ENCODE measurements around the gene CDK6. TPM values are rescaled to one million over a fixed set of nuclear protein-coding genes. Genes with fewer than 3 reads are reported as not detected.

CDK6 gene
- total RNA-seq, 3 donors from 2014 or later (not counting 1 experiment from before 2014, with no cell fraction given) = 41.1 to 46.3 (median 45.1) TPM

- intact Hi-C loops (cut with micrococcal nuclease) = loop anchor here (5.0 kb wide), 1 partner anchor 307 kb away; the partner anchor contains the start of genes PEX1 and RBM48
- peak; percentile 20 to 30 for DNase-seq
- H3K4me3 ChIP-seq (ENCODE audit: low read length) = peak overlapping the region; percentile 55
- Mint-ChIP-seq H3K27me3 (ENCODE audit: low read depth in 2 of 2) (peaks cover 0 to 1% of the 10 kb centered on the region in 2 donors), H3K4me3 (peak overlapping the region; percentile 100), H3K4me1 (peaks cover 55 to 63% of the 10 kb centered on the region in 2 donors), H3K9me3 (no peaks in the 10 kb centered on the region), H3K36me3 (no peaks in the 10 kb centered on the region), H3K27ac (peak overlapping the region; percentile 88 to 94)
- no peaks in the 10 kb centered on the region for H3K36me3 ChIP-seq (ENCODE audit: control insufficient read depth, insufficient read depth, low read length)
- H3K27ac ChIP-seq (ENCODE audit: low read length) = peak overlapping the region; percentile 70
- H3K9me3 ChIP-seq (ENCODE audit: control insufficient read depth, insufficient read depth, low read length) = no peaks in the 10 kb centered on the region
- no peaks in the 10 kb centered on the region for H3K27me3 ChIP-seq (ENCODE audit: control insufficient read depth, insufficient read depth, low read length)
- peaks cover 18% of the 10 kb centered on the region for H3K4me1 ChIP-seq (ENCODE audit: control insufficient read depth, insufficient read depth, low read length)
- under 1% methylated on average over 52 of the region's 53 CpGs for WGBS (ENCODE audit: insufficient coverage)
- no peak for ATAC-seq
- TF ChIP-seq CTCF (IDR thresholded peaks at IDR 0.05) = no peak
These were observed 1.7 kb downstream of the CDK6 start for GRCh38 chr7:92834507-92835260.

GRCh38 chr7:92833766-92834506, 2.4 kb downstream of the CDK6 start:
- H3K27ac Mint-ChIP-seq = peak overlapping the region; percentile 88 to 94
- H3K9me3 ChIP-seq (ENCODE audit: control insufficient read depth, insufficient read depth, low read length) = no peaks in the 10 kb centered on the region
- H3K27me3 ChIP-seq (ENCODE audit: control insufficient read depth, insufficient read depth, low read length) = no peaks in the 10 kb centered on the region
- intact Hi-C loops (cut with micrococcal nuclease) = loop anchor here (1.0 to 5.0 kb wide), 3 partner anchors 143 to 307 kb away; partner anchors contain the start of genes PEX1 and RBM48
- whole genome bisulfite sequencing (ENCODE audit: insufficient coverage) = under 1% methylated on average over 53 of the region's 54 CpGs
- peak overlapping the region; percentile 70 for H3K27ac ChIP-seq (ENCODE audit: low read length)
- H3K4me1 ChIP-seq (ENCODE audit: control insufficient read depth, insufficient read depth, low read length) = peaks cover 18% of the 10 kb centered on the region
- H3K4me1 Mint-ChIP-seq = peaks cover 59 to 67% of the 10 kb centered on the region in 2 donors
- H3K4me3 ChIP-seq (ENCODE audit: low read length) = peak overlapping the region; percentile 55
- no peaks in the 10 kb centered on the region for H3K36me3 Mint-ChIP-seq
- H3K36me3 ChIP-seq (ENCODE audit: control insufficient read depth, insufficient read depth, low read length) = no peaks in the 10 kb centered on the region
- ATAC-seq (peak; percentile 41 to 66 (median 43)), DNase-seq (peak; percentile 64 to 86)
- no peaks in the 10 kb centered on the region for H3K9me3 Mint-ChIP-seq
- no peak for TF ChIP-seq CTCF (IDR thresholded peaks at IDR 0.05)
- H3K27me3 Mint-ChIP-seq (ENCODE audit: low read depth in 2 of 2) = no peaks in the 10 kb centered on the region
- H3K4me3 Mint-ChIP-seq = peak overlapping the region; percentile 100

- Histone ChIP-seq H3K27me3 (ENCODE audit: control insufficient read depth, insufficient read depth, low read length) (no peaks in the 10 kb centered on the region), H3K9me3 (ENCODE audit: control insufficient read depth, insufficient read depth, low read length) (no peaks in the 10 kb centered on the region), H3K4me1 (ENCODE audit: control insufficient read depth, insufficient read depth, low read length) (peaks cover 18% of the 10 kb centered on the region), H3K36me3 (ENCODE audit: control insufficient read depth, insufficient read depth, low read length) (no peaks in the 10 kb centered on the region), H3K27ac (ENCODE audit: low read length) (peak overlapping the region; percentile 70), H3K4me3 (ENCODE audit: low read length) (peak overlapping the region; percentile 55)
- no peaks in the 10 kb centered on the region for H3K27me3 Mint-ChIP-seq (ENCODE audit: low read depth in 2 of 2)
- TF ChIP-seq CTCF (IDR thresholded peaks at IDR 0.05) = peak; percentile 88
- ATAC-seq (peak; percentile 69 to 86 (median 80)), DNase-seq (peak; percentile 83 to 94)
- H3K36me3 Mint-ChIP-seq = no peaks in the 10 kb centered on the region
- H3K27ac Mint-ChIP-seq = peak overlapping the region; percentile 88 to 94
- intact Hi-C loops (cut with micrococcal nuclease) = loop anchor here (1.0 to 5.0 kb wide), 3 partner anchors 142 to 306 kb away; partner anchors contain the start of genes PEX1 and RBM48
- under 1% methylated on average over 76 of the region's 83 CpGs for WGBS (ENCODE audit: insufficient coverage)
- no peaks in the 10 kb centered on the region for H3K9me3 Mint-ChIP-seq
- peak overlapping the region; percentile 100 for H3K4me3 Mint-ChIP-seq
- peaks cover 59 to 67% of the 10 kb centered on the region in 2 donors for H3K4me1 Mint-ChIP-seq
These were observed 3.2 kb downstream of the CDK6 start for GRCh38 chr7:92833024-92833765.
